HepG2 (cell line): ENCODE data around the gene CEMP1. TPM values are rescaled to one million over a fixed set of nuclear protein-coding genes. Genes with fewer than 3 reads are reported as not detected.
A peak's percentile ranks its signal among the peaks of the same experiment; 100 is the strongest.

Source experiments
- CC2D1A ChIP-seq: sonication (generic); formaldehyde crosslinking; IDR thresholded peaks from 2 replicates; pipeline ENCODE4 v1.8.1; 2023; ENCODE audit warnings: mild to moderate bottlenecking, missing genetic modification reagents
- CTCF ChIP-seq: sonication (generic); formaldehyde crosslinking; IDR thresholded peaks from 2 replicates; pipeline ENCODE4 v1.5.0; 2020; ENCODE audit warnings: mild to moderate bottlenecking, missing genetic modification reagents, moderate library complexity
- ETV5 ChIP-seq: IDR thresholded peaks from 2 replicates; pipeline ENCODE4 v1.6.1; 2018; ENCODE audit warnings: missing biosample characterization, missing genetic modification reagents, inconsistent platforms, borderline replicate concordance
- HES4 ChIP-seq: sonication (generic); formaldehyde crosslinking; IDR thresholded peaks from 2 replicates; pipeline ENCODE4 v1.9.0; 2021; ENCODE audit warnings: mild to moderate bottlenecking, missing genetic modification reagents, borderline replicate concordance
- HMGXB4 ChIP-seq, 2 experiments: sonication (generic) in 1 of 2; formaldehyde crosslinking in 1 of 2; IDR thresholded peaks; 2 replicates each; pipeline versions ENCODE4 v1.4.0 to v1.6.1; 2018 to 2020; ENCODE audit warnings: missing genetic modification reagents in 2 of 2, borderline replicate concordance in 1 of 2, low read depth in 1 of 2, mild to moderate bottlenecking in 1 of 2, missing biosample characterization in 1 of 2
- NFE2 ChIP-seq: sonication (generic); formaldehyde crosslinking; IDR thresholded peaks from 2 replicates; pipeline ENCODE4 v1.4.0; 2020; ENCODE audit warnings: missing genetic modification reagents
- PRDM15 ChIP-seq: sonication (generic); formaldehyde crosslinking; IDR thresholded peaks from 2 replicates; pipeline ENCODE4 v1.4.0; 2020; ENCODE audit warnings: missing genetic modification reagents
- RAD21 ChIP-seq: fragments of 450-650 bp; formaldehyde crosslinking; IDR thresholded peaks from 2 replicates; pipeline ENCODE4 v1.5.0; 2020; ENCODE audit warnings: mild to moderate bottlenecking
- SAP130 ChIP-seq: IDR thresholded peaks from 2 replicates; pipeline ENCODE4 v1.6.1; 2016; ENCODE audit warnings: low read depth
- SATB2 ChIP-seq: sonication (generic); formaldehyde crosslinking; IDR thresholded peaks from 2 replicates; pipeline ENCODE4 v1.5.0; 2020; ENCODE audit warnings: missing genetic modification reagents
- THRA ChIP-seq: sonication (generic); formaldehyde crosslinking; IDR thresholded peaks from 2 replicates; pipeline ENCODE4 v1.4.0; 2020; ENCODE audit warnings: missing genetic modification reagents, borderline replicate concordance
- ZNF773 ChIP-seq: sonication (generic); formaldehyde crosslinking; IDR thresholded peaks from 2 replicates; pipeline ENCODE4 v1.4.0; 2020; ENCODE audit warnings: missing genetic modification reagents, borderline replicate concordance
- ZNF841 ChIP-seq: sonication (generic); formaldehyde crosslinking; IDR thresholded peaks from 2 replicates; pipeline ENCODE4 v1.8.1; 2023; ENCODE audit warnings: missing genetic modification reagents, borderline replicate concordance
- polyA plus RNA-seq, 8 experiments: library from polyadenylated mRNA; depleted of rRNA in 3 of 8; stranded (reverse) in 7 of 8; unstranded in 1 of 8; fragments of >200 nt; fragmentation: Illumina TruSeq in 4 of 8; extraction: Trizol in 4 of 8; gene quantifications; 2 replicates each; pipeline versions ENCODE4 v1.2.1 to v1.2.3, GENCODE V29; 2011 to 2016; ENCODE audit warnings: low read depth in 4 of 8, missing spikeins in 1 of 8, mixed read lengths in 1 of 8; ENCODE audit not compliant: insufficient read depth in 1 of 8
- total RNA-seq, 5 experiments: library from RNA; depleted of rRNA; stranded (reverse); fragments of >200 nt; fragmentation: Illumina TruSeq; extraction: Trizol; gene quantifications; 2 replicates each; pipeline ENCODE4 v1.2.3, GENCODE V29; 2016; ENCODE audit warnings: low read depth in 1 of 5
- TF ChIP-seq, protein P1 (sequence below): sonication (generic); formaldehyde crosslinking; conservative IDR thresholded peaks from 2 replicates; pipeline ENCODE4 v1.4.0; 2020; ENCODE audit warnings: mild to moderate bottlenecking, missing genetic modification reagents, moderate library complexity

The CEMP1 gene
- total and polyA plus RNA-seq, 2 of the 13 experiments (the other 11 are each of a cell fraction or from before 2014, with no cell fraction given): not detected

DNA sequence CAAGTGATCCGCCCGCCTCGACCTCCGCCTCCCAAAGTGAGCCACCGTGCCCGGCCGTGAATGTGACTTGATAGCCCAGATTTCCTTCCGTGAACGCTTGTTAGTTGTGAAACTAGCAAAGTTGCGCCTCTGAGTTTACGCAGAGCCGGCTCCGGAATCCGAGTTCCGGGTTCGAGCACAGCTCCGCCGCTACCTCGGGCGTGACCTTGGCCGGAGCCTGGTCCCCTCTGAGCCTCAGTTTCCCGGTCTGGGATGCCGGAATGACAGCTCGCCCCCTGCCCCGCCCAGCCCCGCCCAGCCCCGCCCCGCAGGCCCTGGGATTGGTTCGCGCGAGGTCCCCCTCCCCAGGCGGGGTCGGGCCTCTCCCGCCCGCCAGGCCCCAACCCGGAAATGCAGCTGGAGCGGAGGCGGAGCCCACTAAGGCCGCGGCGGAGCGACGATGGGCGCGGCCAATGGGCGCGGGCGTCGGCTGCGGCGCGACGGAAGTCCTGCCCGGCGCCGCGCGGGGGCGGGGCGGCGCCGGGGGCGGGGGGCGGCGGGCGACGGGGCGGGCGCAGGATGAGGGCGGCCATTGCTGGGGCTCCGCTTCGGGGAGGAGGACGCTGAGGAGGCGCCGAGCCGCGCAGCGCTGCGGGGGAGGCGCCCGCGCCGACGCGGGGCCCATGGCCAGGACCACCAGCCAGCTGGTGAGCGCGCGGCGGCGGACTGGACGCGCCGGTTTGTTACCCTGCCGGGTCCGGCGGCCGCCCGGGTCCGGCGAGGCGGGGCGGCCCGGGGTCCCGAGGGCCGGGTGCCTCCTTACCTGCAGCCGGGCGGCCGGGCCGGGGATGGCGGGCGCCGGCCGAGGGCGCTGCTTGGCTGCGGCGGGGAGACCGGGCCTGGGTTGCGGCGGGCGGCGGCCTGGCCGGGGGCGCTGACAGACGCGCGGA lies 6.5 kb upstream of the CEMP1 start, which contains the start of gene PDPK1 (continued):
- peak; percentile 82 for TF ChIP-seq PRDM15 (CRISPR knock-in tag)
- no peak for TF ChIP-seq ZNF841
- no peak for TF ChIP-seq ETV5 (CRISPR knock-in tag)
- TF ChIP-seq CTCF (CRISPR knock-in tag): no peak
- 0 out of 2 replicates have a peak, but pooled peaks have one; percentile 57 for TF ChIP-seq HES4 (CRISPR knock-in tag)
- TF ChIP-seq, protein P1, sequence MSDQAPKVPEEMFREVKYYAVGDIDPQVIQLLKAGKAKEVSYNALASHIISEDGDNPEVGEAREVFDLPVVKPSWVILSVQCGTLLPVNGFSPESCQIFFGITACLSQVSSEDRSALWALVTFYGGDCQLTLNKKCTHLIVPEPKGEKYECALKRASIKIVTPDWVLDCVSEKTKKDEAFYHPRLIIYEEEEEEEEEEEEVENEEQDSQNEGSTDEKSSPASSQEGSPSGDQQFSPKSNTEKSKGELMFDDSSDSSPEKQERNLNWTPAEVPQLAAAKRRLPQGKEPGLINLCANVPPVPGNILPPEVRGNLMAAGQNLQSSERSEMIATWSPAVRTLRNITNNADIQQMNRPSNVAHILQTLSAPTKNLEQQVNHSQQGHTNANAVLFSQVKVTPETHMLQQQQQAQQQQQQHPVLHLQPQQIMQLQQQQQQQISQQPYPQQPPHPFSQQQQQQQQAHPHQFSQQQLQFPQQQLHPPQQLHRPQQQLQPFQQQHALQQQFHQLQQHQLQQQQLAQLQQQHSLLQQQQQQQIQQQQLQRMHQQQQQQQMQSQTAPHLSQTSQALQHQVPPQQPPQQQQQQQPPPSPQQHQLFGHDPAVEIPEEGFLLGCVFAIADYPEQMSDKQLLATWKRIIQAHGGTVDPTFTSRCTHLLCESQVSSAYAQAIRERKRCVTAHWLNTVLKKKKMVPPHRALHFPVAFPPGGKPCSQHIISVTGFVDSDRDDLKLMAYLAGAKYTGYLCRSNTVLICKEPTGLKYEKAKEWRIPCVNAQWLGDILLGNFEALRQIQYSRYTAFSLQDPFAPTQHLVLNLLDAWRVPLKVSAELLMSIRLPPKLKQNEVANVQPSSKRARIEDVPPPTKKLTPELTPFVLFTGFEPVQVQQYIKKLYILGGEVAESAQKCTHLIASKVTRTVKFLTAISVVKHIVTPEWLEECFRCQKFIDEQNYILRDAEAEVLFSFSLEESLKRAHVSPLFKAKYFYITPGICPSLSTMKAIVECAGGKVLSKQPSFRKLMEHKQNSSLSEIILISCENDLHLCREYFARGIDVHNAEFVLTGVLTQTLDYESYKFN: 0 out of 2 replicates have a peak, but pooled peaks have one; percentile 14
- peak; percentile 44; the same call in 1 of the 2 replicates for TF ChIP-seq RAD21 (CRISPR knock-in tag)
- TF ChIP-seq ZNF773 (CRISPR knock-in tag): no peak
- peak; percentile 66 for TF ChIP-seq SAP130 (CRISPR knock-in tag)
- TF ChIP-seq THRA: 0 out of 2 replicates have a peak, but pooled peaks have one; percentile 14
- no peak for TF ChIP-seq SATB2
- no peak for TF ChIP-seq NFE2 (CRISPR knock-in tag)
- no peak for TF ChIP-seq CC2D1A (CRISPR knock-in tag)
- 0 out of 4 replicates have a peak, but pooled peaks of 1 of the 2 experiments have one; percentile 23 for TF ChIP-seq HMGXB4 (CRISPR knock-in tag; IDR thresholded peaks at IDR 0.05; ENCODE audit: borderline replicate concordance in 1 of 2, low read depth in 1 of 2)
